ENCODE measurements around the gene OGDH. TPM values are rescaled to one million over a fixed set of nuclear protein-coding genes. Genes with fewer than 3 reads are reported as not detected.
A peak's percentile ranks its signal among the peaks of the same experiment; 100 is the strongest.

Gene OGDH
- total RNA-seq, 2 experiments from 2014 or later = 78.6 to 85.6 TPM

DNA sequence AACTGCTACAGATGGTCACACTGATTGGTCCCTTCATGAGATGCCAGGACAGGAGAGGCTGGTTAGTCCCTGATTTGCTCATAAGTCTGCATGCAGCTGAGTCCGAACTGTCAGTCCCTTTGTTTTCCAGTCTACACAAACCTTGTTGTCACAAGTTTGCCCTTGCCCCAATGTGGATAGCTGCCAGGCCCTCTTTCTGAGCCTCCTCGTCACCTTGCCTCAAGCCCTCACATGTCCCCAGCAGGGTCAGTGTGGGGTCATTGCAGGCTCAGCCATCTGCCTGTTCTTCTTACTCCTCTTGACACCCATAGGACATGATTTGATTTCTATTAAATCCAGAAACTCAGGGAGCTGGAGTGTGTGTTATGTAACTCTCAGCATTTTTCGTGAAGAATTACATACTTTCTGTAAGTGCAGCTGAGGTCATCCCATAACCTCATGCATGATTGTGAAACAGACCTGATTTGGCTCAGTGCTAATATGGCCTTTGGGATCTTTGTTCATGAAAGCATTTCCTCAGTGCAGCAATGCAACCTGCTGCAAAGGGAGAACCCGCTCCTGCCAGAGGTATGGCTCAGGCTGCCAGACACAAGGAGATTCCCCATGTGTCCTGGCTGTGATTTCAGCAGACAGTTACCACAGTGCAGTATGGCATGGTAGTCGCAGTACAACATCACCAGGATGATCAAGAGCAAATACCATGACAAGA, 72.2 kb downstream of the OGDH start:
- Mint-ChIP-seq H3K4me1 (ENCODE audit: low read depth) (no peaks in the 10 kb centered on the region), H3K9me3 (no peaks in the 10 kb centered on the region), H3K36me3 (ENCODE audit: low read depth) (peaks cover 12% of the 10 kb centered on the region), H3K27me3 (no peaks in the 10 kb centered on the region), H3K4me3 (no peak overlapping the region), H3K27ac (peak overlapping the region; percentile 23)
- intact Hi-C loops (cut with micrococcal nuclease) = no loop called here
- CTCF ChIA-PET = no interaction called here
- TF ChIP-seq CTCF (IDR thresholded peaks at IDR 0.05) = no peak
- ATAC-seq (no peak), DNase-seq (no peak)
- POLR2A ChIA-PET = no interaction called here

- peaks cover 12% of the 10 kb centered on the region for H3K36me3 Mint-ChIP-seq (ENCODE audit: low read depth)
- no peak for TF ChIP-seq CTCF (IDR thresholded peaks at IDR 0.05)
- H3K4me1 Mint-ChIP-seq (ENCODE audit: low read depth) = no peaks in the 10 kb centered on the region
- CTCF ChIA-PET = no interaction called here
- no peaks in the 10 kb centered on the region for H3K9me3 Mint-ChIP-seq
- intact Hi-C loops (cut with micrococcal nuclease) = no loop called here
- no peak overlapping the region for H3K27ac Mint-ChIP-seq
- ATAC-seq (no peak), DNase-seq (no peak)
- no peak overlapping the region for H3K4me3 Mint-ChIP-seq
- POLR2A ChIA-PET = interaction anchor here (0.6 kb wide), 1 partner anchor 50 kb away, joined by 3 read pairs; no protein-coding TSS in a partner anchor
- no peaks in the 10 kb centered on the region for H3K27me3 Mint-ChIP-seq
These were observed 75.2 kb downstream of the OGDH start for GRCh38 chr7:44681645-44682044.

DNA sequence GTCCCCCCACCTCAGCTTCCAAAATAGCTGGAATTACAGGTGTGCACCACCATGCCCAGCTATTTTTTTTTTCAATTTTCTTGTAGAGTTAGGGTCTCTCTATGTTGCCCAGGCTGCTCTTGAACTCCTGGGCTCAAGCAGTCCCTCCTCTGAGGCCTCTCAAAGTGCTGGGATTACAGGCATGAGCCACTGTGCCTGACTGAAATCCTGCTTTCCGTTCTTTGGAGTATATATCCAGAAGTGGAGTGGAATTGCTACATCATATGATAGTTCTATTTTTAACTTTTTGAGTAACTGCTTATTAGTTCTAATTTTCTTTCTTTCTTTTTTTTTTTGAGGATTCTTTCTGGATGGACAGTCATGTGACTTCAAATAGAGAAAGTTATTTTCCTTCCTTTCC, 79.3 kb downstream of the OGDH start:
- Mint-ChIP-seq H3K4me3 (no peak overlapping the region), H3K4me1 (ENCODE audit: low read depth) (peaks cover 4% of the 10 kb centered on the region), H3K27ac (no peak overlapping the region), H3K36me3 (ENCODE audit: low read depth) (peaks cover 20% of the 10 kb centered on the region), H3K27me3 (no peaks in the 10 kb centered on the region), H3K9me3 (no peaks in the 10 kb centered on the region)
- DNase-seq (no peak), ATAC-seq (no peak)
- intact Hi-C loops (cut with micrococcal nuclease) = no loop called here
- TF ChIP-seq CTCF (IDR thresholded peaks at IDR 0.05) = no peak
- ChIA-PET POLR2A (no interaction called here), CTCF (no interaction called here)

- no peaks in the 10 kb centered on the region for H3K27me3 Mint-ChIP-seq
- DNase-seq = no peak
- no peak overlapping the region for H3K4me3 Mint-ChIP-seq
- H3K36me3 Mint-ChIP-seq (ENCODE audit: low read depth) = peaks cover 24% of the 10 kb centered on the region
- ATAC-seq = no peak
- ChIA-PET POLR2A (no interaction called here), CTCF (no interaction called here)
- H3K9me3 Mint-ChIP-seq = no peaks in the 10 kb centered on the region
- intact Hi-C loops (cut with micrococcal nuclease) = no loop called here
- TF ChIP-seq CTCF (IDR thresholded peaks at IDR 0.05) = no peak
- H3K27ac Mint-ChIP-seq = no peak overlapping the region
- H3K4me1 Mint-ChIP-seq (ENCODE audit: low read depth) = peaks cover 4% of the 10 kb centered on the region
These were observed 83.0 kb downstream of the OGDH start for GRCh38 chr7:44689427-44689826.

- intact Hi-C loops (cut with micrococcal nuclease) = no loop called here
- TF ChIP-seq CTCF (IDR thresholded peaks at IDR 0.05) = no peak
- Mint-ChIP-seq H3K4me1 (ENCODE audit: low read depth) (peaks cover 4% of the 10 kb centered on the region), H3K36me3 (ENCODE audit: low read depth) (peaks cover 56% of the 10 kb centered on the region), H3K4me3 (no peak overlapping the region), H3K27me3 (no peaks in the 10 kb centered on the region), H3K9me3 (no peaks in the 10 kb centered on the region), H3K27ac (no peak overlapping the region)
- ChIA-PET CTCF (no interaction called here), POLR2A (no interaction called here)
- DNase-seq (no peak), ATAC-seq (no peak)
These were observed 87.3 kb downstream of the OGDH start for GRCh38 chr7:44693641-44694313.

Measured in activated CD8-positive, alpha-beta T cell treated with anti-CD3 and anti-CD28 coated beads for 36 hours (primary cell).